Activated T-helper 1 cell treated with Interleukin-2 at 50 U/mL for 16 hours (primary cell): ENCODE data around the gene CDH2.

ENCODE experiments used
- DNase-seq: peaks from one replicate; pipeline ENCODE4 v3.0.0-alpha.2; 2020; ENCODE audit warnings: low read depth

The CDH2 gene

DNA sequence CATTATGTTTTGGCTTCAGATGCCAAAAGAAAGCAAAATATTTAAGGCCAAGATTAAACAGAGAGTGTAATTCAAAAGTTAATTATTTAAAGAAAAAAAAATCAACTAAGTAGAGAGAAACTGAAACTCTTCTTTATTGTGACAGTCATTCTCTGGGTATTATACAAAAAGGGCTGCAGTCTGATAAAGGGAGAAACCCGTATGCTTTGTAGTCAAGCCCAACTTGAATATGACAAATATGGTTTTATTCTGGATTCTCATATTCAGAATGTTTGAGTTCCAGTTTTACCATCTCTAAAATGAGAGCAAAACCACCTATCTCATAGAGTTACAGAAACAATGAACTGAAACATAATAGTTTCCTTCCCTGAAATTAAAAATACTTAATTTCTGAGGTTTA, 8.2 kb downstream of the CDH2 start:
- DNase-seq = no peak

DNA sequence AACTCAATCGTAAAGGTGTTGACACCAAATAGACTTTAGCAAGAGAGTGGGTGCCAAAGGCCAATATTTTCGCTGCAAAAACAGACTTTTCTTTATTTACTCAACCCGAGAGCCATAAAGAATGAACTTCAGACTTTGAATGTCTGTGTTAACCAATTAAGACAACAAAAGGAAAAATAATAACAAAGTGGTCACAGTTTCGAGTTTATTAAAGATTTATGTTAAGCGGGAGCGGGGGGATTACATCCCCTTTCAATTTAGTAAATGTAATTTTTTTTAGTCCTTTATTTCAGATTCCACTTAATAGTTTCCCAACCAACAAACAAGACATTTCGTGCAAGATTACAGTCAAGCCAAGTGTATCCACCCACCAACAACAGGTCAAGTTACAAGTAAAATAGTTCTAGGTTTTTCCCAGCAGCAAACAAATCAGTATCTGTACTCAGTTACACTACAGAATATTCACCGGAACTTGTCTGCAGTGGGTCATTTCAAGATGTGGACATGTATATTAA, 9.0 kb downstream of the CDH2 start:
- no peak for DNase-seq

- no peak for DNase-seq
Measured at GRCh38 chr18:28164771-28165483, 12.0 kb downstream of the CDH2 start.

DNA sequence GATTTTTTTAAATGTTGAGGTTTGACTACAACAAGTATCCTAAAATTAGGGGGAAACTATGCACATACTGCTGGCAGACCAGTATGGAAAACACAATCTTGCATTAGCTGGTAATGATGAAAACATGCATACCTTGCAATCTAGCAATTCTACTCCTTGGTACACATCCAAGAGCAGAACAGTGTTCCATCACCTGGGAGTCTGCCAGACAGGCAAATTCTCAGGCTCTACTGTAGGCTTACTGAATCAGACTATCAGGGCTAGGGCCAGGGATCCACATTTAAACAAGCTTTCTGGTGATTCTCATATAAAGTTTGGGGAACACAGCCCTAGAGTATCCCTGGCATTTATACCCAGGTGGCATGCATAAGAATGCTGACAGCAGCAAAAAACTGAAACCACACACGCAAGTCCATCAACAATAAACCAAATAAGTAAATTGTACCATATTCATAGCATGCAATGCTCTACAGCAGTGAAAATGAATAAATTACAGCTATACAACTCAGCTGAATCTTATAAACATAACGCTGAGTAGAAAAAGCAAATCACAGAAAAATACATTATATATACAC, 13.6 kb downstream of the CDH2 start:
- DNase-seq = no peak

GRCh38 chr18:28161608-28162599, 15.0 kb downstream of the CDH2 start:
- no peak for DNase-seq

- DNase-seq = no peak
Measured at GRCh38 chr18:28159055-28159454, 17.9 kb downstream of the CDH2 start.

- DNase-seq = no peak
Measured at GRCh38 chr18:28158083-28158581, 18.8 kb downstream of the CDH2 start.

DNA sequence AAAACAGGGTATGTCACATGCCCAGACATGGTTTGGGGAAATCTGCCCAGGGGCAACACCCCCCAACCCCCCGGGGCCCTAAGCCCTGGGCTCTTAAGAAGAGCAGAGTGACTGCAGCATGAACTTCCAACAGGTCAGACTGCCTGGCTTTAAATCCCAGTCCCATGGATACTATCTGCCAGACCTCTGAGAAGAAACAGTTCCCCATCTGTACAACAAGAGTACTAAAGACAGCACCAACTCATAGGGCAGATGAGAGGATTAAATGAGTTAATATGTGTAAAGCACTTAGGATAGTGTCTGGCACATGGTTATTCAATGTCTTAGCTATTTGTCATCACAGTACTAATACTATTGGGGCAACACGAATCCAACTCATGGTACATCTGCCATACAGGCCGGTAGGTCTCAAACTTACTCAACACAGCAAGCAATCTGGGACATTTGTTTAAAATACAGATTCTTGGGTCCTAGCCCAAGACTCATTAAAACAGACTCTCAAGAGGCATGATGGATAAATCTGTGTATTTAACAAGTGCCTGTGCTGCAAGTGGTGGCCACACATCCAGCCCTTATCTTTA, 23.4 kb downstream of the CDH2 start:
- no peak for DNase-seq

DNA sequence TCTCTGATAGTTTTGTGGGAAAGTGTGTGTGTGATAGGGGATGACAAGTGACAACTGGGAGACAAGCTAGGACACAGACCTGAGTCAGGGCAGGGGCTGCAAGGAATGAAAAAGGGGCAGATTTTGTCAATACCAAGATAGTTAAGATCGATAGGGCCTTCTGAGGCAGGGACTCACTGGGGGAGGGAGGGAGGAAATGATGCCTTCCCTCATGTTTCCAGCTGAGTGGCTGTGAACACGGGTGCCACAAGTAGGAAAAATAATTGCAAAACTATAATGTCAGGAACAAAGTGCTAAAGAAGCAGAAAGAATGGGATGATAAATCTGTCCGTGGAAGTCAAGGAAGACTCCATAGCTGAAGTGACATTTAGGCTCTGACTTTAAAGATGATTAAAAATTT, 24.2 kb downstream of the CDH2 start:
- no peak for DNase-seq

GRCh38 chr18:28152354-28152753, 24.6 kb downstream of the CDH2 start:
- no peak for DNase-seq

DNA sequence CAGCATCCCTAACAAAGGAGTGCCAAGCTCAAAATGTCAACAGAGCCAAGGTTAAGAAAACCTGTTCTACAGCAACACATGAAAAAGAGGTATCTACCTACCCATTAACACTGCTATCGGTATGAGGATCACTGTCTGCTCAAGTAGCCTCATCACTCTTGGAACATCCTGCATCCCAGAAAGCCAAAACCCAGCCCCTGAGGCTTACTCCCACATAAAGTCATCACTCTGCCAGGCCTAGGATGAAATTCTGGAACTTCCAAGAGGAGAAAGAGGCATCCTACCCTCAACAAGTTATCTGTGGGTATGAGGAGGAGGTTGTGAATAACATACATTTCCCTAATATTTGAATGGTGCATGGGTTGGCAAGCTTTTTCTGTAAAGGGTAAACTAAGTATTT, 25.5 kb downstream of the CDH2 start:
- DNase-seq = no peak

- no peak for DNase-seq
Measured at GRCh38 chr18:28150925-28151324, 26.0 kb downstream of the CDH2 start.

DNA sequence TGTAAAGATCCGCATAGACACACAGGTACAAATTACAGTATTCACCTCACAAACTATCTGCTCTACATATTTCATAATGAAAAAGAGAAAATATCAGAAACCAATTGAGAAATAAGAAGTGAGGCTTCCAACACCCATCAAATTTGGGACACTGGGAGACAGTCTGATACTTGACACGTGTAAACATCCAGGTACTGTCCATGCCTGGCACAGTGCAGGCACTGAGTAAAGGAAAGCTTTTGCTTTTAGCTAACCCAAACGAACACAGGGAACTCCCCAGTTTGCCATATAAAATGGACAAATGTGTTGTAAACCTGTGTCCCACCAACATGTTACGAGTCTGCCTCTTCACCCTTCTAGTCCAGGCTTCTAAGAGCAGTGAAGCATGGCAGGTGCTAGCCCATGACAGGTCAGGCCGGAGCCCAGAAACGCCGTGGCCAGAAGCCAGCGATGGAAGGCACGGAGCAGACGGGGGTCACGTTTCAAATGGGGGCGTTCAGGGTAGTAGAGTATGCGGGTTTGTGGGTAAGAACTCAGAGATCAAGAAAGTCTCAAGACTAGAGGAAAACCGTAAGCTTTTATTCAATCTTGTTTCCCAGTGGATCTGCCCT, 27.0 kb downstream of the CDH2 start:
- no peak for DNase-seq

- DNase-seq = no peak
Measured at GRCh38 chr18:28147674-28148171, 29.2 kb downstream of the CDH2 start.

GRCh38 chr18:28143725-28144124, 33.2 kb downstream of the CDH2 start:
- DNase-seq = no peak

GRCh38 chr18:28138816-28139215, 38.1 kb downstream of the CDH2 start:
- DNase-seq = no peak

GRCh38 chr18:28136071-28136470, 40.9 kb downstream of the CDH2 start:
- no peak for DNase-seq

GRCh38 chr18:28134774-28135173, 42.2 kb downstream of the CDH2 start:
- DNase-seq = no peak

- no peak for DNase-seq
Measured at GRCh38 chr18:28132084-28132483, 44.8 kb downstream of the CDH2 start.

DNA sequence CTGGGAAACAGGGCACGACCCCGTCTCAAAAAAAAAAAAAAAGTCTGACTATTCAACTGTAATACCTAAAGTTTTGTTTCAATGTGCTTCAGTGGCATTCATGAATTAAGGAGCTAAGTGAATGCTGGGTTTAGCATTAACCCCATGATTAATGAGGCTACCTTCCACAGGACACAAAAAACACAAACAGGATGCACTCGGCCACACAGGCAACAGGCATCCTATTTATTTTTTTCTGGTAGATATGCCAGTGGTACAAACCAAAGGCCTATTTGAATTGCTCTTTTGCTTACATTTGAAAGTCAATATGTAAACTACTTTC, 48.3 kb downstream of the CDH2 start:
- no peak for DNase-seq

DNA sequence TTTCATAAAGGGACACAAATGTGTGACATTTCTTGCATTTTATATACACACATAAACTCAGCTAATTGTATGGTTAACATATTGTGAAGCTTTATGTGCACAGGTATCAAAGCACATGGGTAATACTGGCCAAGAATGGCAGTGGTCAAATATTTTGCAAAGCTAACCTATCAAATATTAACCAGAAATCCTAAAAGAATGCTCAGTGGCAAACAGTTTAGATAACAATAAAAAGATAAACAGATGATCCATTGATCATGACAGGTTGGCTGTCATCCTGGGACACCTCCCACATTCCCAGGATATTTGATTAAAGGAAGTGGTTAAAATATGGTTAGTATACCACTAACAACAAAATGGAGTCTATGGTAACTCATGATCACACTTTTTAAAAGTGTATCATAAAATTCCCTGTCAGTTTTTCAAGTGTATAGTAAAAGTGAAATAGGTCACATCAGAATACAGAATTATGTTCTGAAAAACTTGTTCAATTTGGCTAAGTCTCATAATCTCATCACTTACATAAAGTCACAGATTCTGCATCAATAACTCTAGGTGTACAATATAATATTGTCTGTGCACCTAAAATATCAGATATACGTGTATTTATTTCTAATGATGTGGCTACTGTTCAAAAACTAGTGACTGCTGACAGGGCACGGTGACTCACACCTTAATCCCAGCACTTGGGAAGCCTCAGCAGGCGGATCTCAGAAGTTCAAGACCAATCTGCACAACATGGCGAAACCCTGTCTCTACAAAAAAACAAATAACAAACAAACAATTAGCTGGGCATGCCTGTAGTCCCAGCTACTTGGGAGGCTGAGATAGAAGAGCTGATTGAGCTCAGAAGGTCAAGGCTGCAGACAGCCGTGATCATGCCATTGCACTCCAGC, 48.9 kb downstream of the CDH2 start:
- no peak for DNase-seq
